Activated CD4-positive, CD25-positive, alpha-beta regulatory T cell treated with anti-CD3 and anti-CD28 coated beads, Interleukin-2, amount 50 U/mL, for 16 hours (primary cell): ENCODE data around the gene RAP1A.

Source experiments
- DNase-seq: peaks from one replicate; pipeline ENCODE4 v3.0.0-alpha.2; 2020; ENCODE audit warnings: low read depth, low spot score

RAP1A gene

DNA sequence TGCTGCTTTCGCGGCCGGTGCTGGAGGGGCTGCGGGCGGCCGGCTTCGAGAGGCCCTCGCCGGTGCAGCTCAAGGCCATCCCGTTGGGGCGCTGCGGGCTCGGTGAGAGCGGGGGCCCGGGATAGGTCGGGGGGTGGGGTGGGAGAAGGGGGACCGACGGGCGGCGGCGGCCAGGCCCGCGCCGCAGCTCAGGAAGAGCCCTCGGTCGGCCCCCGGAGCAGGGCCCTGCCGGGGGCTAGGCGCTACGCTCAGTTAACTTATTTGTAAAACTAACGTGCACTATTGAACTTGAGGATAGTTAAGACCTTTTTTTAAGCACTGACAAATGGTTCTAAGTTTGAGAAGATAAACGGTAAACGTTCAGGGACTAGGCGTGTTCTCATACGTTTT is 136.5 kb downstream of the RAP1A start:
- DNase-seq = no peak

DNA sequence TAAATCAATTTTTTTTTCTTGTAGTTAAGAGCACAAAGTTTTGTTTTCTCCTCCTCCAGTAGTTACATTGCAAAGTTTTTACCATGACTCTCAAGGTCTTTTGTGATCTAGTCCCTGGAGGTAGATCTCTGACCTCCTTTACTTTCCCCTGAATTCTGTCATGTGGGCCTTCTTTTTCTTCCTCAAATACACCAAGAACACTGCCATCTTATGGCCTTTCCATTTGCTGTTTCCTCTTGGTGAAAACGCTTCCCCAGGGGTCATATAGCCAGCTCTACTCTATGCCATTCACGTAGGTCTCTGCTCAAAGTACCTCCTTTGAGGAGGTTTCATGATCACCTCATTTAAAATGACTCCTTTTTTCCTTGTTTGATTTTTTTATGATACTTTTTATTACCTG is 138.8 kb downstream of the RAP1A start:
- DNase-seq = no peak

DNA sequence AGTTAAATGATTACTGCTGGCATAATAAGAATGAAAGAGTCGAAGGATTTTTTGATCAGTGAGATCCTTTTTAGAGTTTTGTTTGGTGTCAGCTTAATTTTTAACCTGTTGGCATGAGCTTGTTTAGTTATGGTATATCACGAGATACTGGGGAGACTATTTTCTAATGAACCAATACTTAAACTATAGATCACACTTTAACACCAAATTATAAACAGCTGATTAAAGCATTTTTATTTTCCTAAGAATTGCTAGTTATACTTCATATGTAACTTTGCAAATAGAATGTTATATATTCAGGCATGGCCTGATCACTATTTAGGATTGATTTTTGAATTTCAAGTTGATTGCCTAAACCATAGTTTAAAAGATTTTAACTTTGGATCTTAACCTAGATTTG is 142.1 kb downstream of the RAP1A start:
- DNase-seq = no peak

DNA sequence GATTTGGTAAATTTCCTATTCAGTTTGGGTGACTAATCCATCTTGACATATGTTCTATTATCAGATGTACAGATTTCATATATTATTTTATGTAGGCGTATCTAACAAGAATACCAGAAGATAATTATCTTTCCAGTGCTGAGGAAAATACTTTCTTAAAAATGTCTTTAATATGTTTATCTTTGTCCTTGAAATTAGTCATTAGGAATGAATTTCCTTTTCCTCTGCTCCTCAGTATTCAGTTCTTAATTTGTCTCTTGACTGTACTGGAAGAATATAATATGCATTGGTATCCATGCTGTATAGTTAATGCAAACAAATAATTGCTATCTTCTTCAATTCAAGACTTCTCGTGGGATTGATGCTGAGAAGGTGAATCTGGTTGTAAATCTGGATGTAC is 142.7 kb downstream of the RAP1A start:
- no peak for DNase-seq
